Measurements from ENCODE around the gene IGF2BP2. TPM values are rescaled to one million over a fixed set of nuclear protein-coding genes. Genes with fewer than 3 reads are reported as not detected.
A peak's percentile ranks its signal among the peaks of the same experiment; 100 is the strongest.

The IGF2BP2 gene
- total and polyA plus RNA-seq, 2 of the 4 experiments (the other 2 are of a cell fraction), result 23.4 to 88.2 TPM

- Histone ChIP-seq H2BK15ac (ENCODE audit: low read depth, low read length) (no peak overlapping the region), H4K5ac (ENCODE audit: low read depth, low read length) (no peak overlapping the region), H3K23ac (ENCODE audit: low read depth, low read length) (peak overlapping the region; percentile 17; the same call in 1 of the 2 replicates), H3K9me1 (ENCODE audit: insufficient read depth, low read length) (peaks cover 24% of the 10 kb centered on the region), H2AK9ac (replicated peaks; ENCODE audit: low read depth, low read length, poor library complexity) (no peak overlapping the region), H3K4me1 (ENCODE audit: control insufficient read depth, insufficient read depth, low read length) (peaks cover 17% of the 10 kb centered on the region), H2BK120ac (ENCODE audit: low read depth, low read length) (no peak overlapping the region), H3K36me3 (ENCODE audit: control insufficient read depth, insufficient read depth, low read length) (peaks cover 4% of the 10 kb centered on the region), H4K91ac (ENCODE audit: insufficient read depth, low read depth, low read length) (no peak overlapping the region), H4K8ac (ENCODE audit: low read depth in 2 of 2, low read length in 2 of 2) (no peak overlapping the region), H2AK5ac (ENCODE audit: low read depth, low read length) (no peak overlapping the region), H3K79me1 (ENCODE audit: low read depth in 1 of 2, low read length in 2 of 2) (peaks cover 20 to 84% of the 10 kb centered on the region in 2 experiments), H2BK5ac (ENCODE audit: low read depth, low read length, poor library complexity, severe bottlenecking) (peak overlapping the region; percentile 15), H3K4me2 (ENCODE audit: low read depth, low read length) (0 out of 2 replicates have a peak overlapping the region, but pooled peaks have one; percentile 62), H3K56ac (ENCODE audit: extremely low read depth, insufficient read depth, low read length) (no peak overlapping the region), H3K9ac (ENCODE audit: low read depth, low read length) (no peak overlapping the region), H3K9me3 (ENCODE audit: control insufficient read depth, insufficient read depth, low read length) (no peaks in the 10 kb centered on the region), H3K27ac (ENCODE audit: insufficient read depth, low read length) (no peak overlapping the region), H3K14ac (replicated peaks; ENCODE audit: low read depth, low read length) (peak overlapping the region; percentile 17; the same call in 1 of the 2 replicates), H3K4ac (ENCODE audit: low read depth, low read length) (no peak overlapping the region), H2AFZ (replicated peaks; ENCODE audit: low read length, poor library complexity) (no peak overlapping the region), H4K20me1 (ENCODE audit: insufficient read depth, low read length) (peaks cover 95% of the 10 kb centered on the region), H2BK20ac (ENCODE audit: low read depth, low read length) (no peak overlapping the region), H3K18ac (ENCODE audit: low read depth, low read length) (no peak overlapping the region), H3K27me3 (ENCODE audit: control insufficient read depth, insufficient read depth, low read length) (no peaks in the 10 kb centered on the region), H3K4me3 (ENCODE audit: insufficient read depth, low read depth, low read length) (no peak overlapping the region)
- ChIA-PET POLR2A (ENCODE audit: unreplicated experiment) (no interaction called here), CTCF (no interaction called here)
- no CpG with 5 or more reads among the region's 8 CpGs for WGBS, 2 experiments (ENCODE audit: extremely low coverage in 2 of 2, insufficient read length in 1 of 2)
- in situ Hi-C loops (cut with MboI; ENCODE audit: low sequenced_read_pairs), result no loop called here
- ATAC-seq (ENCODE audit: low read depth), result no peak
- no TSS peak for BruUV-seq (replicated peaks)
- dilution Hi-C loops (cut with HindIII; ENCODE audit: low sequenced_read_pairs, unreplicated experiment), result no loop called here
- intact Hi-C loops (cut with micrococcal nuclease), result no loop called here
- DNase-seq, result no peak
- TF ChIP-seq CHD1 (IDR thresholded peaks at IDR 0.05; ENCODE audit: low read depth, low read length), result no peak
- TF ChIP-seq ELK1 (IDR thresholded peaks at IDR 0.05; ENCODE audit: borderline replicate concordance, low read depth, low read length), result no peak
- no peak for TF ChIP-seq USF2 (IDR thresholded peaks at IDR 0.05; ENCODE audit: low read depth, low read length)
- no peak for TF ChIP-seq MAFK (IDR thresholded peaks at IDR 0.05; ENCODE audit: low read depth, low read length)
- no peak for TF ChIP-seq CEBPB (IDR thresholded peaks at IDR 0.05; ENCODE audit: low read depth, low read length)
- no peak for TF ChIP-seq RFX5 (IDR thresholded peaks at IDR 0.05; ENCODE audit: low read depth, low read length)
- TF ChIP-seq POLR2A (IDR thresholded peaks at IDR 0.05; ENCODE audit: low read depth, low read length), result no peak
- no peak for TF ChIP-seq MXI1 (IDR thresholded peaks at IDR 0.05; ENCODE audit: borderline replicate concordance, low read depth, low read length)
- no peak for TF ChIP-seq NFE2L2 (IDR thresholded peaks at IDR 0.05; ENCODE audit: low read depth, low read length)
- TF ChIP-seq MAZ (IDR thresholded peaks at IDR 0.05; ENCODE audit: borderline replicate concordance, low read depth, low read length), result no peak
- TF ChIP-seq CTCF (conservative IDR thresholded peaks at IDR 0.05; ENCODE audit: low read depth, low read length), result no peak
- TF ChIP-seq BHLHE40 (IDR thresholded peaks at IDR 0.05; ENCODE audit: low read depth, low read length), result no peak
- no peak for TF ChIP-seq RAD21 (IDR thresholded peaks at IDR 0.05; ENCODE audit: low read length)
- TF ChIP-seq FOS (IDR thresholded peaks at IDR 0.05; ENCODE audit: low read depth, low read length), result no peak
- TF ChIP-seq SMC3 (IDR thresholded peaks at IDR 0.05; ENCODE audit: low read depth, low read length), result no peak
Measured at GRCh38 chr3:185797108-185797881, 27.5 kb downstream of the IGF2BP2 start.
